HEK293 (cell line): ENCODE results near the gene APRT.

ENCODE experiments used
- BCL11A ChIP-seq: fragments of 450-650 bp; formaldehyde crosslinking; IDR thresholded peaks from 2 replicates; pipeline ENCODE4 v1.5.1; 2016; ENCODE audit warnings: low read depth, missing biosample characterization, missing genetic modification characterization
- KLF1 ChIP-seq: fragments of 450-650 bp; formaldehyde crosslinking; IDR thresholded peaks from 2 replicates; pipeline ENCODE4 v1.5.1; 2016; ENCODE audit warnings: missing biosample characterization, missing genetic modification characterization
- MYNN ChIP-seq: fragments of 450-650 bp; formaldehyde crosslinking; IDR thresholded peaks from 2 replicates; pipeline ENCODE4 v1.5.1; 2016; ENCODE audit warnings: missing biosample characterization, missing genetic modification characterization, borderline replicate concordance
- SCRT1 ChIP-seq: fragments of 450-650 bp; formaldehyde crosslinking; IDR thresholded peaks from 2 replicates; pipeline ENCODE4 v1.5.1; 2016; ENCODE audit warnings: missing biosample characterization, missing genetic modification characterization, borderline replicate concordance
- SP2 ChIP-seq: fragments of 450-650 bp; formaldehyde crosslinking; IDR thresholded peaks from 2 replicates; pipeline ENCODE4 v1.5.1; 2016; ENCODE audit warnings: missing biosample characterization, missing genetic modification characterization
- ZBTB10 ChIP-seq: fragments of 450-650 bp; formaldehyde crosslinking; IDR thresholded peaks from 2 replicates; pipeline ENCODE4 v1.5.1; 2016; ENCODE audit warnings: missing biosample characterization, missing genetic modification characterization
- ZBTB20 ChIP-seq: fragments of 450-650 bp; formaldehyde crosslinking; IDR thresholded peaks from 2 replicates; pipeline ENCODE4 v1.5.1; 2016; ENCODE audit warnings: missing biosample characterization, missing genetic modification characterization
- ZBTB48 ChIP-seq: fragments of 450-650 bp; formaldehyde crosslinking; IDR thresholded peaks from 2 replicates; pipeline ENCODE4 v1.5.1; 2016; ENCODE audit warnings: missing biosample characterization, missing genetic modification characterization
- ZBTB7A ChIP-seq: fragments of 450-650 bp; formaldehyde crosslinking; IDR thresholded peaks from 2 replicates; pipeline ENCODE4 v1.5.1; 2016; ENCODE audit warnings: low read depth, missing biosample characterization, missing genetic modification characterization
- ZIC2 ChIP-seq: fragments of 450-650 bp; formaldehyde crosslinking; IDR thresholded peaks from 2 replicates; pipeline ENCODE4 v1.5.1; 2016; ENCODE audit warnings: missing biosample characterization, missing genetic modification characterization
- ZNF10 ChIP-seq: fragments of 450-650 bp; formaldehyde crosslinking; IDR thresholded peaks from 2 replicates; pipeline ENCODE4 v1.5.1; 2017; ENCODE audit warnings: missing biosample characterization, missing genetic modification characterization
- ZNF423 ChIP-seq: fragments of 450-650 bp; formaldehyde crosslinking; IDR thresholded peaks from 2 replicates; pipeline ENCODE4 v1.5.1; 2016; ENCODE audit warnings: missing biosample characterization, missing genetic modification characterization
- ZNF529 ChIP-seq: fragments of 450-650 bp; formaldehyde crosslinking; IDR thresholded peaks from 2 replicates; pipeline ENCODE4 v1.5.1; 2017; ENCODE audit warnings: missing genetic modification characterization, missing biosample characterization; ENCODE audit not compliant: insufficient replicate concordance
- ZNF571 ChIP-seq: fragments of 450-650 bp; formaldehyde crosslinking; IDR thresholded peaks from 2 replicates; pipeline ENCODE4 v1.5.0; 2017; ENCODE audit warnings: missing biosample characterization, missing genetic modification characterization
- ZNF596 ChIP-seq: fragments of 450-650 bp; IDR thresholded peaks from 2 replicates; pipeline ENCODE4 v1.5.0; 2018; ENCODE audit warnings: missing biosample characterization, mild to moderate bottlenecking, missing genetic modification characterization, moderate library complexity
- ZNF692 ChIP-seq: fragments of 450-650 bp; formaldehyde crosslinking; IDR thresholded peaks from 2 replicates; pipeline ENCODE4 v1.5.1; 2016; ENCODE audit warnings: missing biosample characterization, missing genetic modification characterization
- ZNF792 ChIP-seq: fragments of 450-650 bp; formaldehyde crosslinking; IDR thresholded peaks from 2 replicates; pipeline ENCODE4 v1.5.1; 2016; ENCODE audit warnings: missing biosample characterization, missing genetic modification characterization
- ZXDB ChIP-seq: fragments of 450-650 bp; formaldehyde crosslinking; IDR thresholded peaks from 2 replicates; pipeline ENCODE4 v1.5.1; 2016; ENCODE audit warnings: missing biosample characterization, missing genetic modification characterization
- TF ChIP-seq, protein P1 (sequence below): fragments of 450-650 bp; formaldehyde crosslinking; IDR thresholded peaks from 2 replicates; pipeline ENCODE4 v1.5.1; 2017; ENCODE audit warnings: missing biosample characterization, missing genetic modification characterization
- TF ChIP-seq, protein P2 (sequence below): fragments of 450-650 bp; formaldehyde crosslinking; IDR thresholded peaks from 2 replicates; pipeline ENCODE4 v1.5.1; 2016; ENCODE audit warnings: missing biosample characterization, missing genetic modification characterization
- TF ChIP-seq, protein P3 (sequence below): fragments of 450-650 bp; formaldehyde crosslinking; IDR thresholded peaks from 2 replicates; pipeline ENCODE4 v1.5.1; 2016; ENCODE audit warnings: missing biosample characterization, missing genetic modification characterization
- TF ChIP-seq, protein P4 (sequence below): fragments of 450-650 bp; formaldehyde crosslinking; IDR thresholded peaks from 2 replicates; pipeline ENCODE4 v1.5.1; 2016; ENCODE audit warnings: missing biosample characterization, missing genetic modification characterization
- TF ChIP-seq, protein P5 (sequence below): fragments of 450-650 bp; formaldehyde crosslinking; IDR thresholded peaks from 2 replicates; pipeline ENCODE4 v1.5.1; 2016; ENCODE audit warnings: missing biosample characterization, missing genetic modification characterization

Gene APRT

GRCh38 chr16:88770461-88771293 lies 41.1 kb downstream of the APRT start (continued):
- TF ChIP-seq, protein P1, sequence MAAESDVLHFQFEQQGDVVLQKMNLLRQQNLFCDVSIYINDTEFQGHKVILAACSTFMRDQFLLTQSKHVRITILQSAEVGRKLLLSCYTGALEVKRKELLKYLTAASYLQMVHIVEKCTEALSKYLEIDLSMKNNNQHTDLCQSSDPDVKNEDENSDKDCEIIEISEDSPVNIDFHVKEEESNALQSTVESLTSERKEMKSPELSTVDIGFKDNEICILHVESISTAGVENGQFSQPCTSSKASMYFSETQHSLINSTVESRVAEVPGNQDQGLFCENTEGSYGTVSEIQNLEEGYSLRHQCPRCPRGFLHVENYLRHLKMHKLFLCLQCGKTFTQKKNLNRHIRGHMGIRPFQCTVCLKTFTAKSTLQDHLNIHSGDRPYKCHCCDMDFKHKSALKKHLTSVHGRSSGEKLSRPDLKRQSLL (tag by site-specific recombination) = peak; percentile 72
- TF ChIP-seq ZNF529 (tag by site-specific recombination) = no peak
- peak; percentile 73; the same call in 1 of the 2 replicates for TF ChIP-seq ZBTB20
- TF ChIP-seq ZNF423 = peak; percentile 98
- peak; percentile 92 for TF ChIP-seq ZNF692 (tag by site-specific recombination)
- TF ChIP-seq SCRT1 (tag by site-specific recombination) = no peak
- TF ChIP-seq, protein P2, sequence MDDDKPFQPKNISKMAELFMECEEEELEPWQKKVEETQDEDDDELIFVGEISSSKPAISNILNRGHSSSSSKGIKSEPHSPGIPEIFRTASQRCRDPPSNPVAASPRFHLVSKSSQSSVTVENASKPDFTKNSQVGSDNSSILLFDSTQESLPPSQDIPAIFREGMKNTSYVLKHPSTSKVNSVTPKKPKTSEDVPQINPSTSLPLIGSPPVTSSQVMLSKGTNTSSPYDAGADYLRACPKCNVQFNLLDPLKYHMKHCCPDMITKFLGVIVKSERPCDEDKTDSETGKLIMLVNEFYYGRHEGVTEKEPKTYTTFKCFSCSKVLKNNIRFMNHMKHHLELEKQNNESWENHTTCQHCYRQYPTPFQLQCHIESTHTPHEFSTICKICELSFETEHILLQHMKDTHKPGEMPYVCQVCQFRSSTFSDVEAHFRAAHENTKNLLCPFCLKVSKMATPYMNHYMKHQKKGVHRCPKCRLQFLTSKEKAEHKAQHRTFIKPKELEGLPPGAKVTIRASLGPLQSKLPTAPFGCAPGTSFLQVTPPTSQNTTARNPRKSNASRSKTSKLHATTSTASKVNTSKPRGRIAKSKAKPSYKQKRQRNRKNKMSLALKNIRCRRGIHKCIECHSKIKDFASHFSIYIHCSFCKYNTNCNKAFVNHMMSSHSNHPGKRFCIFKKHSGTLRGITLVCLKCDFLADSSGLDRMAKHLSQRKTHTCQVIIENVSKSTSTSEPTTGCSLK (tag by site-specific recombination) = no peak
- TF ChIP-seq ZIC2 (tag by site-specific recombination) = peak; percentile 95
- peak; percentile 69 for TF ChIP-seq SP2 (tag by site-specific recombination)
- no peak for TF ChIP-seq MYNN (tag by site-specific recombination)
- TF ChIP-seq, protein P3, sequence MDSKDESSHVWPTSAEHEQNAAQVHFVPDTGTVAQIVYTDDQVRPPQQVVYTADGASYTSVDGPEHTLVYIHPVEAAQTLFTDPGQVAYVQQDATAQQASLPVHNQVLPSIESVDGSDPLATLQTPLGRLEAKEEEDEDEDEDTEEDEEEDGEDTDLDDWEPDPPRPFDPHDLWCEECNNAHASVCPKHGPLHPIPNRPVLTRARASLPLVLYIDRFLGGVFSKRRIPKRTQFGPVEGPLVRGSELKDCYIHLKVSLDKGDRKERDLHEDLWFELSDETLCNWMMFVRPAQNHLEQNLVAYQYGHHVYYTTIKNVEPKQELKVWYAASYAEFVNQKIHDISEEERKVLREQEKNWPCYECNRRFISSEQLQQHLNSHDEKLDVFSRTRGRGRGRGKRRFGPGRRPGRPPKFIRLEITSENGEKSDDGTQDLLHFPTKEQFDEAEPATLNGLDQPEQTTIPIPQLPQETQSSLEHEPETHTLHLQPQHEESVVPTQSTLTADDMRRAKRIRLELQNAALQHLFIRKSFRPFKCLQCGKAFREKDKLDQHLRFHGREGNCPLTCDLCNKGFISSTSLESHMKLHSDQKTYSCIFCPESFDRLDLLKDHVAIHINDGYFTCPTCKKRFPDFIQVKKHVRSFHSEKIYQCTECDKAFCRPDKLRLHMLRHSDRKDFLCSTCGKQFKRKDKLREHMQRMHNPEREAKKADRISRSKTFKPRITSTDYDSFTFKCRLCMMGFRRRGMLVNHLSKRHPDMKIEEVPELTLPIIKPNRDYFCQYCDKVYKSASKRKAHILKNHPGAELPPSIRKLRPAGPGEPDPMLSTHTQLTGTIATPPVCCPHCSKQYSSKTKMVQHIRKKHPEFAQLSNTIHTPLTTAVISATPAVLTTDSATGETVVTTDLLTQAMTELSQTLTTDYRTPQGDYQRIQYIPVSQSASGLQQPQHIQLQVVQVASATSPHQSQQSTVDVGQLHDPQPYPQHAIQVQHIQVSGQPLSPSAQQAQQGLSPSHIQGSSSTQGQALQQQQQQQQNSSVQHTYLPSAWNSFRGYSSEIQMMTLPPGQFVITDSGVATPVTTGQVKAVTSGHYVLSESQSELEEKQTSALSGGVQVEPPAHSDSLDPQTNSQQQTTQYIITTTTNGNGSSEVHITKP = peak; percentile 93
- peak; percentile 60; the same call in 1 of the 2 replicates for TF ChIP-seq ZNF596 (tag by site-specific recombination)
- TF ChIP-seq, protein P4, sequence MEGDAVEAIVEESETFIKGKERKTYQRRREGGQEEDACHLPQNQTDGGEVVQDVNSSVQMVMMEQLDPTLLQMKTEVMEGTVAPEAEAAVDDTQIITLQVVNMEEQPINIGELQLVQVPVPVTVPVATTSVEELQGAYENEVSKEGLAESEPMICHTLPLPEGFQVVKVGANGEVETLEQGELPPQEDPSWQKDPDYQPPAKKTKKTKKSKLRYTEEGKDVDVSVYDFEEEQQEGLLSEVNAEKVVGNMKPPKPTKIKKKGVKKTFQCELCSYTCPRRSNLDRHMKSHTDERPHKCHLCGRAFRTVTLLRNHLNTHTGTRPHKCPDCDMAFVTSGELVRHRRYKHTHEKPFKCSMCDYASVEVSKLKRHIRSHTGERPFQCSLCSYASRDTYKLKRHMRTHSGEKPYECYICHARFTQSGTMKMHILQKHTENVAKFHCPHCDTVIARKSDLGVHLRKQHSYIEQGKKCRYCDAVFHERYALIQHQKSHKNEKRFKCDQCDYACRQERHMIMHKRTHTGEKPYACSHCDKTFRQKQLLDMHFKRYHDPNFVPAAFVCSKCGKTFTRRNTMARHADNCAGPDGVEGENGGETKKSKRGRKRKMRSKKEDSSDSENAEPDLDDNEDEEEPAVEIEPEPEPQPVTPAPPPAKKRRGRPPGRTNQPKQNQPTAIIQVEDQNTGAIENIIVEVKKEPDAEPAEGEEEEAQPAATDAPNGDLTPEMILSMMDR (tag by site-specific recombination) = peak; percentile 14; the same call in 1 of the 2 replicates
- 0 out of 2 replicates have a peak, but pooled peaks have one; percentile 5 for TF ChIP-seq ZNF10
- peak; percentile 99 for TF ChIP-seq KLF1
- TF ChIP-seq ZNF792 (tag by site-specific recombination) = no peak
- TF ChIP-seq ZNF571 = no peak
- TF ChIP-seq BCL11A (tag by site-specific recombination) = peak; percentile 81; the same call in 1 of the 2 replicates
- peak; percentile 20; the same call in 1 of the 2 replicates for TF ChIP-seq ZBTB48
- peak; percentile 88 for TF ChIP-seq ZXDB (tag by site-specific recombination)
- TF ChIP-seq ZBTB7A (tag by site-specific recombination) = 0 out of 2 replicates have a peak, but pooled peaks have one; percentile 44
- TF ChIP-seq ZBTB10 (tag by site-specific recombination) = peak; percentile 19; the same call in 1 of the 2 replicates
- TF ChIP-seq, protein P5, sequence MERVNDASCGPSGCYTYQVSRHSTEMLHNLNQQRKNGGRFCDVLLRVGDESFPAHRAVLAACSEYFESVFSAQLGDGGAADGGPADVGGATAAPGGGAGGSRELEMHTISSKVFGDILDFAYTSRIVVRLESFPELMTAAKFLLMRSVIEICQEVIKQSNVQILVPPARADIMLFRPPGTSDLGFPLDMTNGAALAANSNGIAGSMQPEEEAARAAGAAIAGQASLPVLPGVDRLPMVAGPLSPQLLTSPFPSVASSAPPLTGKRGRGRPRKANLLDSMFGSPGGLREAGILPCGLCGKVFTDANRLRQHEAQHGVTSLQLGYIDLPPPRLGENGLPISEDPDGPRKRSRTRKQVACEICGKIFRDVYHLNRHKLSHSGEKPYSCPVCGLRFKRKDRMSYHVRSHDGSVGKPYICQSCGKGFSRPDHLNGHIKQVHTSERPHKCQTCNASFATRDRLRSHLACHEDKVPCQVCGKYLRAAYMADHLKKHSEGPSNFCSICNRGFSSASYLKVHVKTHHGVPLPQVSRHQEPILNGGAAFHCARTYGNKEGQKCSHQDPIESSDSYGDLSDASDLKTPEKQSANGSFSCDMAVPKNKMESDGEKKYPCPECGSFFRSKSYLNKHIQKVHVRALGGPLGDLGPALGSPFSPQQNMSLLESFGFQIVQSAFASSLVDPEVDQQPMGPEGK (tag by site-specific recombination) = peak; percentile 91
